ENCODE measurements around the gene ADGRL1.

GRCh38 chr19:14160017-14160703 is 45.8 kb downstream of the ADGRL1 start:
- TF ChIP-seq ZC3H10 (CRISPR knock-in tag; IDR thresholded peaks at IDR 0.05) (no peak), GLIS3 (CRISPR knock-in tag; IDR thresholded peaks at IDR 0.05) (no peak), CSRNP3 (CRISPR knock-in tag; IDR thresholded peaks at IDR 0.05) (no peak), TOX (CRISPR knock-in tag; IDR thresholded peaks at IDR 0.05; ENCODE audit: borderline replicate concordance) (no peak), TCF4 (CRISPR knock-in tag; IDR thresholded peaks at IDR 0.05; ENCODE audit: borderline replicate concordance) (no peak), ARNTL (CRISPR knock-in tag; IDR thresholded peaks at IDR 0.05; ENCODE audit: borderline replicate concordance, low read depth) (no peak), PPARA (CRISPR knock-in tag; IDR thresholded peaks at IDR 0.05; ENCODE audit: borderline replicate concordance) (no peak), SNAI2 (CRISPR knock-in tag; IDR thresholded peaks at IDR 0.05) (no peak), BACH2 (CRISPR knock-in tag; IDR thresholded peaks at IDR 0.05; ENCODE audit: borderline replicate concordance) (no peak), OSR1 (CRISPR knock-in tag; IDR thresholded peaks at IDR 0.05) (no peak)
- TF ChIP-seq, protein P1, sequence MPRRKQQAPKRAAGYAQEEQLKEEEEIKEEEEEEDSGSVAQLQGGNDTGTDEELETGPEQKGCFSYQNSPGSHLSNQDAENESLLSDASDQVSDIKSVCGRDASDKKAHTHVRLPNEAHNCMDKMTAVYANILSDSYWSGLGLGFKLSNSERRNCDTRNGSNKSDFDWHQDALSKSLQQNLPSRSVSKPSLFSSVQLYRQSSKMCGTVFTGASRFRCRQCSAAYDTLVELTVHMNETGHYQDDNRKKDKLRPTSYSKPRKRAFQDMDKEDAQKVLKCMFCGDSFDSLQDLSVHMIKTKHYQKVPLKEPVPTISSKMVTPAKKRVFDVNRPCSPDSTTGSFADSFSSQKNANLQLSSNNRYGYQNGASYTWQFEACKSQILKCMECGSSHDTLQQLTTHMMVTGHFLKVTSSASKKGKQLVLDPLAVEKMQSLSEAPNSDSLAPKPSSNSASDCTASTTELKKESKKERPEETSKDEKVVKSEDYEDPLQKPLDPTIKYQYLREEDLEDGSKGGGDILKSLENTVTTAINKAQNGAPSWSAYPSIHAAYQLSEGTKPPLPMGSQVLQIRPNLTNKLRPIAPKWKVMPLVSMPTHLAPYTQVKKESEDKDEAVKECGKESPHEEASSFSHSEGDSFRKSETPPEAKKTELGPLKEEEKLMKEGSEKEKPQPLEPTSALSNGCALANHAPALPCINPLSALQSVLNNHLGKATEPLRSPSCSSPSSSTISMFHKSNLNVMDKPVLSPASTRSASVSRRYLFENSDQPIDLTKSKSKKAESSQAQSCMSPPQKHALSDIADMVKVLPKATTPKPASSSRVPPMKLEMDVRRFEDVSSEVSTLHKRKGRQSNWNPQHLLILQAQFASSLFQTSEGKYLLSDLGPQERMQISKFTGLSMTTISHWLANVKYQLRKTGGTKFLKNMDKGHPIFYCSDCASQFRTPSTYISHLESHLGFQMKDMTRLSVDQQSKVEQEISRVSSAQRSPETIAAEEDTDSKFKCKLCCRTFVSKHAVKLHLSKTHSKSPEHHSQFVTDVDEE (CRISPR knock-in tag; IDR thresholded peaks at IDR 0.05): no peak
- TF ChIP-seq, protein P2, sequence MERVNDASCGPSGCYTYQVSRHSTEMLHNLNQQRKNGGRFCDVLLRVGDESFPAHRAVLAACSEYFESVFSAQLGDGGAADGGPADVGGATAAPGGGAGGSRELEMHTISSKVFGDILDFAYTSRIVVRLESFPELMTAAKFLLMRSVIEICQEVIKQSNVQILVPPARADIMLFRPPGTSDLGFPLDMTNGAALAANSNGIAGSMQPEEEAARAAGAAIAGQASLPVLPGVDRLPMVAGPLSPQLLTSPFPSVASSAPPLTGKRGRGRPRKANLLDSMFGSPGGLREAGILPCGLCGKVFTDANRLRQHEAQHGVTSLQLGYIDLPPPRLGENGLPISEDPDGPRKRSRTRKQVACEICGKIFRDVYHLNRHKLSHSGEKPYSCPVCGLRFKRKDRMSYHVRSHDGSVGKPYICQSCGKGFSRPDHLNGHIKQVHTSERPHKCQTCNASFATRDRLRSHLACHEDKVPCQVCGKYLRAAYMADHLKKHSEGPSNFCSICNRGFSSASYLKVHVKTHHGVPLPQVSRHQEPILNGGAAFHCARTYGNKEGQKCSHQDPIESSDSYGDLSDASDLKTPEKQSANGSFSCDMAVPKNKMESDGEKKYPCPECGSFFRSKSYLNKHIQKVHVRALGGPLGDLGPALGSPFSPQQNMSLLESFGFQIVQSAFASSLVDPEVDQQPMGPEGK (CRISPR knock-in tag; IDR thresholded peaks at IDR 0.05; ENCODE audit: borderline replicate concordance): no peak
